H9 (cell line): ENCODE data around the gene PODNL1. TPM values are rescaled to one million over a fixed set of nuclear protein-coding genes. Genes with fewer than 3 reads are reported as not detected.
A peak's percentile ranks its signal among the peaks of the same experiment; 100 is the strongest.

Experiments used
- DNase-seq: peaks from one replicate; pipeline ENCODE4 v3.0.0-alpha.2; 2017
- H2AFZ ChIP-seq: one replicate; pipeline ENCODE4 v1.6.1; 2013; ENCODE audit warnings: mild to moderate bottlenecking, low read length, control low read depth, moderate library complexity
- H2AK5ac ChIP-seq: 2 replicates; pipeline ENCODE4 v1.6.1; 2013; ENCODE audit warnings: low read length, control low read depth, mixed read lengths; ENCODE audit not compliant: insufficient read length
- H2BK120ac ChIP-seq: one replicate; pipeline ENCODE4 v1.6.1; 2013; ENCODE audit warnings: low read depth, mild to moderate bottlenecking, low read length, control low read depth, inconsistent platforms; ENCODE audit not compliant: poor library complexity, severe bottlenecking
- H2BK12ac ChIP-seq: 2 replicates; pipeline ENCODE4 v1.6.1; 2013; ENCODE audit warnings: low read length, control low read depth, mixed read lengths, low read depth; ENCODE audit not compliant: insufficient read length
- H2BK15ac ChIP-seq: 2 replicates; pipeline ENCODE4 v1.6.1; 2013; ENCODE audit warnings: low read depth, low read length, control low read depth
- H2BK20ac ChIP-seq: one replicate; pipeline ENCODE4 v1.6.1; 2013; ENCODE audit warnings: low read depth, mild to moderate bottlenecking, low read length, control low read depth, inconsistent platforms; ENCODE audit not compliant: poor library complexity, severe bottlenecking
- H2BK5ac ChIP-seq: 2 replicates; pipeline ENCODE4 v1.6.1; 2013; ENCODE audit warnings: low read length, control low read depth, mixed read lengths; ENCODE audit not compliant: insufficient read length
- H3K14ac ChIP-seq: 2 replicates; pipeline ENCODE4 v1.6.1; 2013; ENCODE audit warnings: low read length, control low read depth; ENCODE audit not compliant: insufficient read depth
- H3K18ac ChIP-seq: 2 replicates; pipeline ENCODE4 v1.6.1; 2013; ENCODE audit warnings: low read depth, mild to moderate bottlenecking, mixed read lengths, low read length, control low read depth; ENCODE audit not compliant: insufficient read length
- H3K23ac ChIP-seq: 2 replicates; pipeline ENCODE4 v1.6.1; 2013; ENCODE audit warnings: low read length, control low read depth, mixed read lengths, low read depth; ENCODE audit not compliant: insufficient read length
- H3K23me2 ChIP-seq: 2 replicates; pipeline ENCODE4 v1.6.1; 2013; ENCODE audit warnings: low read depth, mild to moderate bottlenecking, mixed read lengths, low read length, control low read depth; ENCODE audit not compliant: insufficient read length, poor library complexity, severe bottlenecking
- H3K27ac ChIP-seq: 2 replicates; pipeline ENCODE4 v1.5.1; 2013; ENCODE audit warnings: low read length, control low read depth, mixed read lengths, low read depth; ENCODE audit not compliant: insufficient read length
- H3K27me3 ChIP-seq: 2 replicates; pipeline ENCODE4 v1.6.1; 2013; ENCODE audit warnings: low read length, control low read depth, inconsistent platforms; ENCODE audit not compliant: insufficient read depth
- H3K4ac ChIP-seq: 2 replicates; pipeline ENCODE4 v1.6.1; 2013; ENCODE audit warnings: low read depth, mild to moderate bottlenecking, control low read depth, inconsistent platforms, low read length, moderate library complexity
- H3K4me1 ChIP-seq: 2 replicates; pipeline ENCODE4 v1.6.1; 2013; ENCODE audit warnings: low read length, control low read depth, inconsistent platforms; ENCODE audit not compliant: insufficient read depth
- H3K4me2 ChIP-seq: 2 replicates; pipeline ENCODE4 v1.6.1; 2013; ENCODE audit warnings: low read length, control low read depth, mixed read lengths; ENCODE audit not compliant: insufficient read length, insufficient read depth
- H3K56ac ChIP-seq: 2 replicates; pipeline ENCODE4 v1.6.1; 2013; ENCODE audit warnings: low read depth, mild to moderate bottlenecking, mixed read lengths, low read length, control low read depth; ENCODE audit not compliant: insufficient read length
- H3K79me1 ChIP-seq: 2 replicates; pipeline ENCODE4 v1.6.1; 2013; ENCODE audit warnings: low read depth, mild to moderate bottlenecking, moderate library complexity, low read length, control low read depth, inconsistent platforms; ENCODE audit not compliant: insufficient read depth, poor library complexity, severe bottlenecking
- H3K79me2 ChIP-seq: 2 replicates; pipeline ENCODE4 v1.6.1; 2013; ENCODE audit warnings: low read length, control low read depth, inconsistent platforms; ENCODE audit not compliant: insufficient read depth
- H3K9ac ChIP-seq: 2 replicates; pipeline ENCODE4 v1.6.1; 2013; ENCODE audit warnings: low read length, control low read depth, mixed read lengths; ENCODE audit not compliant: insufficient read length; ENCODE audit errors: extremely low read depth
- H3K9me3 ChIP-seq: one replicate; pipeline ENCODE4 v1.6.1; 2013; ENCODE audit warnings: low read depth, low read length, inconsistent platforms; ENCODE audit not compliant: control insufficient read depth
- H3T11ph ChIP-seq: one replicate; pipeline ENCODE4 v1.6.1; 2013; ENCODE audit warnings: mild to moderate bottlenecking, low read length, control low read depth, inconsistent platforms
- H4K20me1 ChIP-seq: one replicate; pipeline ENCODE4 v1.6.1; 2013; ENCODE audit not compliant: control insufficient read depth, insufficient read length, insufficient read depth
- H4K5ac ChIP-seq: 2 replicates; pipeline ENCODE4 v1.6.1; 2013; ENCODE audit warnings: low read depth, mild to moderate bottlenecking, mixed read lengths, low read length, control low read depth; ENCODE audit not compliant: insufficient read length
- H4K8ac ChIP-seq: replicated peaks from 2 replicates; pipeline ENCODE4 v1.6.1; 2013; ENCODE audit warnings: low read length, control low read depth, mixed read lengths, low read depth; ENCODE audit not compliant: insufficient read length
- H4K91ac ChIP-seq: 2 replicates; pipeline ENCODE4 v1.6.1; 2013; ENCODE audit warnings: low read depth, mild to moderate bottlenecking, moderate library complexity, mixed read lengths, low read length, control low read depth; ENCODE audit not compliant: insufficient read length
- H3K27ac Mint-ChIP-seq, 3 experiments: 2 replicates in 2 of 3; 3 replicates in 1 of 3; pipeline ENCODE4 v1.8.0; 2020 to 2021; ENCODE audit warnings: mixed read lengths in 3 of 3, mild to moderate bottlenecking in 1 of 3, moderate library complexity in 1 of 3
- H3K27me3 Mint-ChIP-seq: 2 replicates; pipeline ENCODE4 v1.8.0; 2021; ENCODE audit warnings: low read depth, mild to moderate bottlenecking, moderate library complexity, mixed read lengths
- H3K36me3 Mint-ChIP-seq, 3 experiments: 2 replicates in 2 of 3; 3 replicates in 1 of 3; pipeline ENCODE4 v1.8.0; 2020 to 2021; ENCODE audit warnings: low read depth in 3 of 3, mixed read lengths in 3 of 3; ENCODE audit not compliant: insufficient read depth in 1 of 3
- H3K4me1 Mint-ChIP-seq, 2 experiments: 2 replicates each; pipeline ENCODE4 v1.8.0; 2020; ENCODE audit warnings: mixed read lengths in 2 of 2
- H3K4me3 Mint-ChIP-seq, 2 experiments: 2 replicates in 1 of 2; 3 replicates in 1 of 2; pipeline ENCODE4 v1.8.0; 2020 to 2021; ENCODE audit warnings: mild to moderate bottlenecking in 2 of 2, mixed read lengths in 2 of 2, moderate library complexity in 1 of 2
- H3K9me3 Mint-ChIP-seq, 2 experiments: 2 replicates in 1 of 2; 3 replicates in 1 of 2; pipeline ENCODE4 v1.8.0; 2020; ENCODE audit warnings: mild to moderate bottlenecking in 2 of 2, mixed read lengths in 2 of 2, moderate library complexity in 1 of 2
- WGBS: extraction: QIAGEN DNeasy Blood & Tissue Kit; methylation state at CpG from one replicate; pipeline ENCODE4 v1.1.7; 2013; ENCODE audit warnings: missing lambda C conversion rate, low lambda C conversion rate, mixed read lengths; ENCODE audit not compliant: insufficient read length; ENCODE audit errors: extremely low coverage; 5-methylcytosine and 5-hydroxymethylcytosine counted together
- total RNA-seq: library from RNA; stranded (reverse); gene quantifications from 2 replicates; pipeline ENCODE4 v1.2.1, GENCODE V29; 2021
- TF ChIP-seq, protein P1 (sequence below): fragments of 200-600 bp; sonication (generic); conservative IDR thresholded peaks from 3 replicates; pipeline ENCODE4 v1.8.0; 2021; ENCODE audit warnings: antibody characterized with exemption, mild to moderate bottlenecking

The PODNL1 gene
- total RNA-seq, 1 experiment from 2014 or later = 0.68 TPM

DNA sequence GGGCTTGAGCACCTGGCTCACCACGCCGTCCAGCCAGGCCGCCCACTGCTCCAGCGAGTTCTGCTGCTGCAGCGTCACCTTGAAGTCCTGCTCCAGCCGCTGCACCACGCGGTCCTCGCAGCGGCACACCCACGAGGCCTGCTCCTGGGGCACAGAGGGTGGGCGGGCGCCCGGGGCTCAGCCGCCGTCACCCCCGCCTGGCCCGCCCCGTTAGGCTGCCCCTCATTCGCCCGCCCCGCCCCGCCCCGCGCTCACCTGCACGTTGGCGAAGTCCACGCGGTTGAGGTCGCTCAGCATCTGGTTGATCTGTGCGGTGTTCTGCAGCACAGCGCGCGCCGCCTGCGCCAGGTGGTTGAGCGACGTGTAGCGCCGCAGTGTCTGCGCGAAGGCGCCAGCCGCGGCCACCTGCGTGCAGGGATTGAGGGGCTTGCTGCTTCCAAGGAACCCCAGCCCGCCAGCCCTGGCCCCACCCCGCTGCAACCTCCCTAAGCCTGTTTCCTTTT, 25.4 kb upstream of the PODNL1 start:
- Histone ChIP-seq H2BK15ac (no peak overlapping the region), H3K9me3 (no peaks in the 10 kb centered on the region), H3K23ac (no peak overlapping the region), H2BK5ac (no peak overlapping the region), H3K4me1 (no peaks in the 10 kb centered on the region), H3T11ph (no peak overlapping the region), H4K20me1 (no peaks in the 10 kb centered on the region), H4K8ac (no peak overlapping the region), H3K79me2 (no peaks in the 10 kb centered on the region), H4K91ac (no peak overlapping the region), H3K4me2 (no peak overlapping the region), H4K5ac (no peak overlapping the region), H2AK5ac (no peak overlapping the region), H3K56ac (no peak overlapping the region), H2AFZ (no peak overlapping the region), H3K4ac (no peak overlapping the region), H2BK20ac (no peak overlapping the region), H3K27ac (no peak overlapping the region), H2BK12ac (no peak overlapping the region), H3K18ac (peak overlapping the region; percentile 13), H3K14ac (peak overlapping the region; percentile 23; the same call in 1 of the 2 replicates), H3K23me2 (no peaks in the 10 kb centered on the region), H2BK120ac (no peak overlapping the region), H3K27me3 (no peaks in the 10 kb centered on the region), H3K9ac (no peak overlapping the region), H3K79me1 (no peaks in the 10 kb centered on the region)
- no peak overlapping the region for H3K4me3 Mint-ChIP-seq
- WGBS = no CpG with 5 or more reads among the region's 48 CpGs
- no peak overlapping the region for H3K27ac Mint-ChIP-seq
- TF ChIP-seq, protein P1, sequence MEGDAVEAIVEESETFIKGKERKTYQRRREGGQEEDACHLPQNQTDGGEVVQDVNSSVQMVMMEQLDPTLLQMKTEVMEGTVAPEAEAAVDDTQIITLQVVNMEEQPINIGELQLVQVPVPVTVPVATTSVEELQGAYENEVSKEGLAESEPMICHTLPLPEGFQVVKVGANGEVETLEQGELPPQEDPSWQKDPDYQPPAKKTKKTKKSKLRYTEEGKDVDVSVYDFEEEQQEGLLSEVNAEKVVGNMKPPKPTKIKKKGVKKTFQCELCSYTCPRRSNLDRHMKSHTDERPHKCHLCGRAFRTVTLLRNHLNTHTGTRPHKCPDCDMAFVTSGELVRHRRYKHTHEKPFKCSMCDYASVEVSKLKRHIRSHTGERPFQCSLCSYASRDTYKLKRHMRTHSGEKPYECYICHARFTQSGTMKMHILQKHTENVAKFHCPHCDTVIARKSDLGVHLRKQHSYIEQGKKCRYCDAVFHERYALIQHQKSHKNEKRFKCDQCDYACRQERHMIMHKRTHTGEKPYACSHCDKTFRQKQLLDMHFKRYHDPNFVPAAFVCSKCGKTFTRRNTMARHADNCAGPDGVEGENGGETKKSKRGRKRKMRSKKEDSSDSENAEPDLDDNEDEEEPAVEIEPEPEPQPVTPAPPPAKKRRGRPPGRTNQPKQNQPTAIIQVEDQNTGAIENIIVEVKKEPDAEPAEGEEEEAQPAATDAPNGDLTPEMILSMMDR = no peak
- H3K36me3 Mint-ChIP-seq = peaks cover 13 to 45% (median 31%) of the 10 kb centered on the region in 3 experiments; a peak in 6 of 7 replicates
- DNase-seq = peak; percentile 71
- H3K4me1 Mint-ChIP-seq = peaks cover 4 to 6% of the 10 kb centered on the region in 2 experiments; a peak in 3 of 4 replicates
- H3K27me3 Mint-ChIP-seq = no peaks in the 10 kb centered on the region
- H3K9me3 Mint-ChIP-seq = no peaks in the 10 kb centered on the region
